ENCODE data around the gene PMEPA1. TPM values are rescaled to one million over a fixed set of nuclear protein-coding genes. Genes with fewer than 3 reads are reported as not detected.

Gene PMEPA1
- total RNA-seq, 1 experiment from 2014 or later = 163 TPM

GRCh38 chr20:57690525-57690924, 19.3 kb downstream of the PMEPA1 start:
- no peaks in the 10 kb centered on the region for H4K20me1 ChIP-seq (ENCODE audit: insufficient read depth)
- intact Hi-C loops (cut with micrococcal nuclease; ENCODE audit: unreplicated experiment) = loop anchor here (5.0 to 10.0 kb wide), 2 partner anchors 212 to 256 kb away; no protein-coding TSS in a partner anchor
- peaks cover 40% of the 10 kb centered on the region; the same call in 1 of the 2 replicates for H3K36me3 ChIP-seq (ENCODE audit: low read depth)
- no peaks in the 10 kb centered on the region for H3K9me3 ChIP-seq (ENCODE audit: insufficient read depth, low read depth)
- peaks cover 92% of the 10 kb centered on the region for H3K79me2 ChIP-seq (ENCODE audit: low read depth)
- no peak for DNase-seq
- no peak overlapping the region for H3K4me3 ChIP-seq
- ChIA-PET POLR2A (ENCODE audit: unreplicated experiment) (no interaction called here), CTCF (no interaction called here)
- no TSS peak for BruUV-seq (replicated peaks)
- H3K9me2 ChIP-seq (ENCODE audit: insufficient read depth) = no peaks in the 10 kb centered on the region
- H3K4me1 ChIP-seq (replicated peaks; ENCODE audit: insufficient read depth) = peaks cover 97% of the 10 kb centered on the region
- H3F3A ChIP-seq (ENCODE audit: insufficient read depth, low read depth) = peaks cover 90% of the 10 kb centered on the region
- no peaks in the 10 kb centered on the region for H3K27me3 ChIP-seq (ENCODE audit: insufficient read depth, low read depth)
- H3K4me2 ChIP-seq = peak overlapping the region; percentile 80
- no peak overlapping the region for H2AFZ ChIP-seq
- peak overlapping the region; percentile 96 for H3K27ac ChIP-seq
- TF ChIP-seq CTCF (conservative IDR thresholded peaks at IDR 0.05) (no peak), EZH2 (IDR thresholded peaks at IDR 0.05; ENCODE audit: low read depth) (no peak)

- Histone ChIP-seq H3K4me2 (peak overlapping the region; percentile 80), H2AFZ (no peak overlapping the region), H3F3A (ENCODE audit: insufficient read depth, low read depth) (peaks cover 90% of the 10 kb centered on the region), H3K27me3 (ENCODE audit: insufficient read depth, low read depth) (no peaks in the 10 kb centered on the region), H3K4me1 (replicated peaks; ENCODE audit: insufficient read depth) (peaks cover 97% of the 10 kb centered on the region), H3K9me3 (ENCODE audit: insufficient read depth, low read depth) (no peaks in the 10 kb centered on the region), H3K27ac (peak overlapping the region; percentile 96), H3K79me2 (ENCODE audit: low read depth) (peaks cover 93% of the 10 kb centered on the region), H4K20me1 (ENCODE audit: insufficient read depth) (no peaks in the 10 kb centered on the region), H3K9me2 (ENCODE audit: insufficient read depth) (no peaks in the 10 kb centered on the region), H3K4me3 (no peak overlapping the region), H3K36me3 (ENCODE audit: low read depth) (peaks cover 47% of the 10 kb centered on the region; the same call in 1 of the 2 replicates)
- ChIA-PET CTCF (no interaction called here), POLR2A (ENCODE audit: unreplicated experiment) (no interaction called here)
- no peak for DNase-seq
- BruUV-seq (replicated peaks) = no TSS peak
- TF ChIP-seq EZH2 (IDR thresholded peaks at IDR 0.05; ENCODE audit: low read depth) (no peak), CTCF (conservative IDR thresholded peaks at IDR 0.05) (no peak)
- intact Hi-C loops (cut with micrococcal nuclease; ENCODE audit: unreplicated experiment) = loop anchor here (5.0 to 10.0 kb wide), 2 partner anchors 212 to 255 kb away; no protein-coding TSS in a partner anchor
These were observed 19.9 kb downstream of the PMEPA1 start for GRCh38 chr20:57689745-57690481.

- intact Hi-C loops (cut with micrococcal nuclease; ENCODE audit: unreplicated experiment) = no loop called here
- TF ChIP-seq EZH2 (IDR thresholded peaks at IDR 0.05; ENCODE audit: low read depth) (no peak), CTCF (conservative IDR thresholded peaks at IDR 0.05) (no peak)
- Histone ChIP-seq H3F3A (ENCODE audit: insufficient read depth, low read depth) (peaks cover 88% of the 10 kb centered on the region), H3K4me3 (no peak overlapping the region; the same call in 1 of the 2 replicates), H3K36me3 (ENCODE audit: low read depth) (peaks cover 46% of the 10 kb centered on the region; the same call in 1 of the 2 replicates), H2AFZ (no peak overlapping the region), H3K4me2 (peak overlapping the region; percentile 80), H3K79me2 (ENCODE audit: low read depth) (peaks cover 93% of the 10 kb centered on the region), H3K27me3 (ENCODE audit: insufficient read depth, low read depth) (no peaks in the 10 kb centered on the region), H4K20me1 (ENCODE audit: insufficient read depth) (no peaks in the 10 kb centered on the region), H3K9me3 (ENCODE audit: insufficient read depth, low read depth) (no peaks in the 10 kb centered on the region), H3K9me2 (ENCODE audit: insufficient read depth) (no peaks in the 10 kb centered on the region), H3K4me1 (replicated peaks; ENCODE audit: insufficient read depth) (peaks cover 97% of the 10 kb centered on the region), H3K27ac (peak overlapping the region; percentile 96)
- BruUV-seq (replicated peaks) = no TSS peak
- DNase-seq = no peak
- CTCF ChIA-PET = no interaction called here
- POLR2A ChIA-PET (ENCODE audit: unreplicated experiment) = no interaction called here
These were observed 21.0 kb downstream of the PMEPA1 start for GRCh38 chr20:57688864-57689263.
